ENCODE measurements around the gene FCMR.

Gene FCMR, protein sequence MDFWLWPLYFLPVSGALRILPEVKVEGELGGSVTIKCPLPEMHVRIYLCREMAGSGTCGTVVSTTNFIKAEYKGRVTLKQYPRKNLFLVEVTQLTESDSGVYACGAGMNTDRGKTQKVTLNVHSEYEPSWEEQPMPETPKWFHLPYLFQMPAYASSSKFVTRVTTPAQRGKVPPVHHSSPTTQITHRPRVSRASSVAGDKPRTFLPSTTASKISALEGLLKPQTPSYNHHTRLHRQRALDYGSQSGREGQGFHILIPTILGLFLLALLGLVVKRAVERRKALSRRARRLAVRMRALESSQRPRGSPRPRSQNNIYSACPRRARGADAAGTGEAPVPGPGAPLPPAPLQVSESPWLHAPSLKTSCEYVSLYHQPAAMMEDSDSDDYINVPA

DNA sequence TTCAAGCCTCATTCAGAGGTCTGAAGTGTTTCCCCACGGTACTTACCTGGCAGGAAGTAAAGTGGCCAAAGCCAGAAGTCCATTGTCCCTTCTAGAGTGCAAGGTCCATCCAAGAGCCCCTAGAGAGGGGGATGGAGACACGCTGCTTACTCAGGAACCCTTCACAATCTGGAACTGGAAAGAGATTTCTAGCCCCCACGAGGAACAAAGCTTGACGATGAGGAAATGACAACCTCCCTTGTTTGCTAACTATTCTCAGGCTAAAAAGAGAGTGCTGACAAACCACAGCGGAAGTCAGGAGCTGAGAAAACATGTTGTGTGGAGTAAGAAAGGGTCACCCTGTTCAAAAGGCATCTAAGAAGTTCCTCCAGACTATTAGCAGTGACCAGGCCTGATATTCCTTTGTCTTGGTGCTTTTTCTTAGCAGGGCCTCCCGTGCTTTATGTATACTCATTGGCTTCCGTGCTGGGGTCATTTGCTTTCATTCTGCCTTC, at the start of gene FCMR:
TSS of gene FCMR (minus strand) at position 170 of the 494 bp plus-strand sequence. CDS start at position 83, 87 bp downstream.
- DNase-seq (ENCODE audit: low read depth in 4 of 4, low spot score in 1 of 4): no peak

DNA sequence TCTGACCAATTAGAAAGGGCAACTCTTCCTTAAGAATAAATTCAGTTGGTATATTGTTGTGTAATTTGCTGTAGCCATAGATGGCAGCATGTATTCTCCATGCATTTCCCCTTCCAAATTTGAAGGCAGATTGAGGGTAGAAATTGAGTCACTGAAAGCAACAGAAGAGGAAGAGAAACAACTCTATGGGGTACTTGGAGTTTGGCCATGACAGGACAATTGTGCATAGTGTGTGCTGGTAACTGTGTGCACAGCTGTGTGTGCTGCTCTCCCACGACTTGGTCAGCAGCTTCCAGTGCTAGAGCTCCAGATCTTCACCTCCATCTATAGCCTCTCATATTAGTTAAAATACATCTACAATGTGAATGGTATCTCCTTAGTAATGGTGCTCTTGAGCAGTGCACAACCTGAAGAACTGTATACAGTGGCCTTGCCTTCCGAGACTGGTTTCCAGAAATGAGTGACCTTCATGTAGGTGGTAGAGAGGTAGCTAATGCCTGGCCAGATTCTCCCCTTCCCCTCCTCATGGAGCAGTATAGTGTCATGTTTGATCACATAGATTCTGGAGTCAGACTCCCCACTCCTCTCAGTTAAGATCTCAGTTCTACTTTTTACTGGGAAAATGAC, 49.4 kb upstream of the FCMR start:
- no peak for DNase-seq (ENCODE audit: low read depth in 4 of 4, low spot score in 1 of 4)

DNA sequence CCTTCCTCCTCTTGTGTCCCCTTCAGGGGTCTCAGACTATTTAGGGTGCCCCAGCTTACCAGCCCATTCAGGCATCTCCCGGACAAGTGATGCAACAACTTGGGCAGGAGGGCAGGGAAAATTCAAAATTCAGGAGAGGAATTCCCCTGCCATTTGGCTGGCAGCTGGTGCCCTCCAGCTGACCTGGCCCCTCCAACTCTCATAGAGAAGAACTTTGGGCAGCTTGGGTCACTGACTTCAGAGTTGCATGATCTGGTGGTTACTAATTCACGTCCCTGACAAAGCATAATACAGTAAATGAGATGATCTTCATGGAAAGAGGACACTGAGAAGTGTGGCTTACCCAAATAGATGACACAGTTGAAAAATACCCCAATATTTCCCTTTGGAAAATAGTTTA, 48.7 kb upstream of the FCMR start, which contains the start of gene FCAMR:
TSS of gene FCAMR (minus strand) at position 15 of the 400 bp plus-strand sequence. CDS start 335 bp downstream, outside the sequence.
- no peak for DNase-seq (ENCODE audit: low read depth in 4 of 4, low spot score in 1 of 4)

DNA sequence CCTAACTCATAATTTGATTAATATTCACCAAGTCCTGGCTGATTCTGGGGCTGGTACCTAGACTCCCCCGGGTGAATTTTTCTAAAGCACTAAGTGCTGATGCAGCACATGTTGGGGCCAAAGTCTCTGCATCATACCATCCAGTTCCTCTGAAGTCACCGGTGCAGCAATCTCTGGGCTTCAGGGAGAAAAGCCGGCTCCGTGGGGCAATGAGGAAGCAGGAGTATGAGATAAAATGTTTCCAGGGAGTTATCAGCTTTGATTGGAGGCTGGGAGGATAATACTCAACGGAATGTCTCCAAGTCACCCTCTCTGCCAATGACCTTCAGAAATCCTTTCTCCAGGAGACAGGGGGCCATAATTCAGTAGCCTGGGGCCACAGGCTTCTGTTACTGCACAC, 47.3 kb upstream of the FCMR start:
- DNase-seq (ENCODE audit: low read depth in 4 of 4, low spot score in 1 of 4): no peak

DNA sequence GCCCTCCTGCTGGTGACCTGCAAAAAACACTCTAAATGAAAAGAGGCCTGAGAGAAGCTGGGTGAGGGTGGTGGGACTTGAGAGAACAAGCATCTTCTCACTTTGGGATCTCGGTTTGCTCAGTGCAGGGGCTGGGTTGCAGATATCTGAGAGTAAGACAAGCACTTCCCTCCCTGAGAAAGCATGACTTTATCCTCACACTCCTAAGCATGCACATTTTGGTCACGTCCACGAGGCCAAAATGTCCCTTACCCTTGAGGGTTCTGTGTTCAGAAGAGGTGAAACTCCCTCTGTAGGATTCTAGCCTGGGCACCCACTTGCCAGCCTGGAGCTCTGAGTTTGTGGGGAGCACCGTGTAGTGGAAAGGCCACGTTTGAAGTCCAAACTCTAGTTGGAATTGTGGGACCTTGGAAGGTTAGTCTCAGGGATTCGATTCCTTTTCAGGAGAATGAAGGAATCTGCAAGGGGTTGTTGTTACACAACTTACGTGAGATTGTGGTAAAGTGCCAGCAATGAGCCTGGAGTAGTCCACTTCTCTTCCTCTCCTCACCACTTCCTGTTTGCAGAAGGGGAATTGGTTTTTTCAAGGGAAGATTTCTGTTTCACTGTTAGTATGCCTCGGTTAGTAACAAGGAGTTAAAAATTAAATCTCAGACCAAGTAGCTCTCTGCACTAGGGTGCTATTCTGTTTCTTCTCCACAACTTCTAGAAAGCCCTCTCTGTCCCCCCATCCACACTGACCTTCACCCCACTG, 45.5 kb upstream of the FCMR start:
- DNase-seq (ENCODE audit: low read depth in 4 of 4, low spot score in 1 of 4): no peak

DNA sequence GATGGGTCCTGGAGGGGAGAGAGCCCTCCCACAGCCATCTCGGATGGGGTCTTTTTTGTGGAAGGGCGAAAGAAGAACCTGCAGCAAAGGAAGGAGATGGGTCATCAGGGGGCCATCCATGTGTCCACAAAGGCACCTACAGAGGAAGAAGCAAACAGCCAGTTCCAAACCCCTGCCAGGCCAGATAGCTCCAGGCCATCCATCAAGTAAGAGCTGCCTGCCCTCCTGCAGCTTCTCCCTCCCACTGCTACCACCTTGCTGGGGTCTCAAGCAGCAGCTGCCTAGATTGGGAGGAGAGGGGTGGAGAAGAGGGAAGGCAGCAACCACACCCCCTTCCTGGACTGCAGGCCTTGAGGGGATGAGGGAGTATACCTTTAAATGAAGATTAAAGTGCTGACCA, 44.0 kb upstream of the FCMR start:
- no peak for DNase-seq (ENCODE audit: low read depth in 4 of 4, low spot score in 1 of 4)

DNA sequence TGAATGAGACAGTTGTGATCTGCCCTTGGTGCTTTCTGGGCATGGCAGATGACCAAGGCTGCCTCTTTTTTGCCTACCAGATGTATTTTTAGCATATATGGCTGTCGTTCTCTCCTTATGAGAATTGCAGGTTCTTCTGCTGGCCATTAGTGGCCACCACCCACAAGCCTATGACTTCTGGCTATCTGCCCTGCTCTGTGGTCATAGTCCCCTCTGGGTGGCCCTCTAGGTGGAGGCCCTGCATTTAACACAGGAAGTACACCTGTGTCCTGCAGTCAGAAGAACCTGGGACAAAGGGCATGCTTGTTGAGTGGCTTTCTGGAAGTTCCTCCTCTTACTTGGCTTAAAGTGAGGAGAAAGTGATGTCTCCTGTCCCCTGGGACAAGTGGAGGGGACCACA, 42.0 kb upstream of the FCMR start:
- no peak for DNase-seq (ENCODE audit: low read depth in 4 of 4, low spot score in 1 of 4)

DNA sequence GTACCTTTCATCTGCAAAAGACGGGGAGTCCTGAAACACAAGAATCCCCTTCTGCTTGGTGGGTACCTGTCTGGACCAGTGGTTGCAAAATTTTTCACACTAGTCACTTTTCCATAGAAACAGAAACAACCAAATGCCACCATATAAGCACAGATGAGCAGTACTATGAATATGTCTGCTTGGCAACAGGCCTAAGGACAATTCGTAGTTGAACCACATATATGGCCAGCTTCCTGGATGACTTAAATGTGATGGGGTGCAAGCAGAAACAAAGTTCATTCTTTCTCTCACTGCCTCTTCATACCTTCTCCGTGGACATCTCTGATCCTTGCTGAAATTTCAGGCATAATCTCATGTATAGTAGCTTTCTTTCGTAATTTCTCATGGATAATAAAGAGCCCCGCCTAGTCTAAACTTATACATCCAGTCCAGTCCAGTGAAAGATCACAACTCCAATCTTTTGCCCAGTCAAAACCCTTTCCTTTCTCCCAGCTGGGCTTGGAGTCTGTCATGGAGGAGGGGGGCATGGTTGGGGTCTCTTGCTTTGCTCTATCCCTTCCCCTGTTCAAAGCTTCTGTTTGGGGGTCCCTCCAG, 41.5 kb upstream of the FCMR start:
- no peak for DNase-seq (ENCODE audit: low read depth in 4 of 4, low spot score in 1 of 4)

DNA sequence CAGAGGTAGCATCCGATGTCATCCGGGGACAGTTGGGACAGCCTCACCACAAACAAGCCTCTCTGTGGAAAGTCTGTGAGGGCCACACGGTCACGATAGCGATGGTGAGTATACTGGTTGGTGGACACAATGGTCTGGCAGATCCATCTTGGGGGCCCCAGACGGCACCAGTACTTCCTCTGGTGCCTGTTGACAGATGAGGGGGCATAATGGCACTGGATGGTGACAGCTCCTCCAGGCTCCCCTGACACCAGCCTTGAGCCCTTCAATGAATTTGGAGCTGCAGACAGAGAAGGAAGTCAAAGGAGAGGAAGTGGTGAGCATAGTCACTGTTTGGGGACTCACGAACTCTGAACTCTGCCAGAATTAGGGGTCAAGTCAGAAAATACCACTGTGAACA, 40.5 kb upstream of the FCMR start:
- DNase-seq (ENCODE audit: low read depth in 4 of 4, low spot score in 1 of 4): no peak

DNA sequence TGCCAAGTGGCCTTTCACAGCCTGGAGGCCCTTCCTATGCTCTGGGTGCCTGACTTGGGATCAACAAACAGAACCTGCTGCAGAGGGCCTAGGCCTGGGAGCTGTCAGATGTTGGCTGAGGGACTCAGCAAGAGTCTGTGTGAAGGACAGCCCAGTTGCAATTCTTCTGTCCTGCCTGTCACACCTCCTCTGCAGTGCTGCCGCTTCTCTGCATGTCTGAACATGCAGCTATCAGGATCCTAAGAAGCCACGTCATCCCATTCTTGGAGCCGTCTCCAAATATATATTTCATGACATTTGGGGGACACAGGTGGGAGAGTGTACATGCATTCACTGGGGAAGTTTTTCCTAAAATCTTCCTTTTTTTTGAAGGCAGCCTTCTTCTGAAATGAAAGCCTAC, 39.9 kb upstream of the FCMR start:
- DNase-seq (ENCODE audit: low read depth in 4 of 4, low spot score in 1 of 4): no peak

DNA sequence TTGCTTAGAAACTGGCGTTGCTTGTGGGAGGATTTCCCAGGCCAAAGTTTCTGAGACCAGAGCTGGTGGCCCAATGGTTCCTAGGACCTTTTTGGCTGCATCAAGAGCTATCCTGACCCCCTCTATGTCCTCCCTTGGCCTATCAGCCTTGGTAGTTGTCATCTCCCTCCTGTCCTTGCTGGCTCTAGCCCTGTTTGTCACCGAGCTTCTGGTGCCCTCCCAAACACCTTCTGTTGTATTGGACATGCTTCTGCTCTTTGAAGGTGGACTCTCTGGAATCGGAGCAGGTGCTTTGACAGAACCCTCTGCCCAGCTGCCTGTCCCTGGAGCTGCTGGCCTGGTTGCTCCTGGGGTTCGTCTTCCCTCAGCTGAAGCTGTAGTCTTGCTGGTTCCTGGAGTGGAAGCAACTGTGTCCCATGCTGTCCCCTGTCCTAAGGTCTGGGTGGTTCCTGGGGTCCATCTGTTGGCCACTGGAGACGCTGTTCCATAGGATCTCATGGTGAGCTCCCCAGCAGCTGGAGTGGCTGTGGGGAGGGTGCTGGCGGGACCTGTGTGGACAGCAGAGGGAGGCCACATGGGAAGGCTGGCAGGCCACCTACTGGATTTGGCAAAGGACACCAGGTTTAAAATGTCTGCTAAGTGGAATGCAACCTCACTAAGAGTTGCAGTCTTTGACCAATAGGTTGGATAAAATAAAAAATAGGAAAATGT, 39.1 kb upstream of the FCMR start:
- DNase-seq (ENCODE audit: low read depth in 4 of 4, low spot score in 1 of 4): no peak

DNA sequence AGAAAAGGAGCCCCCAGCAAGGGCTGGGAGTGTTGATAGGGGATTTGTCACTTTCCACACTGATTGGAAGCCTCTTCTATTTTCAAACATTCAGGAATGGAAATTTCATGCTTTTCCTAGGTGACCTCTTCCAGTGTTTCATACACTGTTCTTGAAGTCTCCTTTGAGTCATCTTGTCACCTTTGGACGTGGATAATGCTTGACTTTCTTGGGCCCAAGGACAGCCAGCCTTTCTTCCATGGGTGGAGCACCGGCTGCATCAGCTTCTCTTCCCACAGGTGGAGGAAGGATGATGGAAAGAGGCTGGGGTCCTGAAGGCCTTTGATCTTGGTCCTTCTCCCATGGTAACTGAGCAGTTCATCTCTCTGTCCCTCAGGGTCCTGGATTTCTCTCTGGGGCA, 36.4 kb upstream of the FCMR start:
- DNase-seq (ENCODE audit: low read depth in 4 of 4, low spot score in 1 of 4): no peak

DNA sequence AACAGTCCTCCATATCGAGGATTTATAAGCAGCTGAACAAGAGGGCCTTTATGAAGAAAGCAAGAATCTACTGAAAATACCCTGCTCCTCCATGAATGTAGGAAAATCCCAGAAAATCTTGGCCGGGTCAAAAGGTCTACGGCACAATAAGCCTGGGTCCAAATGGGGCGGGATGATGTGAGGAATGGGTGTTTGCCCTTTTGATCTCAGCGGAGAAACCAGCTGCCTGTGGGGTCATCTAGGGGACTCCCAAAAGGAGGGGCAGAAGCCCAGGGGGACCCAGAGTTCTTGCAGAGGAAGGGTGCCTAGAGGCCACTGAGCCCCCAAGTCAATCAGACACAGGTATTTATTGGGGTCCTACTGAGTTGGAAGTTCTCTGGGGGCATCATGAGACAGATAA, 35.9 kb upstream of the FCMR start:
- DNase-seq (ENCODE audit: low read depth in 4 of 4, low spot score in 1 of 4): no peak

DNA sequence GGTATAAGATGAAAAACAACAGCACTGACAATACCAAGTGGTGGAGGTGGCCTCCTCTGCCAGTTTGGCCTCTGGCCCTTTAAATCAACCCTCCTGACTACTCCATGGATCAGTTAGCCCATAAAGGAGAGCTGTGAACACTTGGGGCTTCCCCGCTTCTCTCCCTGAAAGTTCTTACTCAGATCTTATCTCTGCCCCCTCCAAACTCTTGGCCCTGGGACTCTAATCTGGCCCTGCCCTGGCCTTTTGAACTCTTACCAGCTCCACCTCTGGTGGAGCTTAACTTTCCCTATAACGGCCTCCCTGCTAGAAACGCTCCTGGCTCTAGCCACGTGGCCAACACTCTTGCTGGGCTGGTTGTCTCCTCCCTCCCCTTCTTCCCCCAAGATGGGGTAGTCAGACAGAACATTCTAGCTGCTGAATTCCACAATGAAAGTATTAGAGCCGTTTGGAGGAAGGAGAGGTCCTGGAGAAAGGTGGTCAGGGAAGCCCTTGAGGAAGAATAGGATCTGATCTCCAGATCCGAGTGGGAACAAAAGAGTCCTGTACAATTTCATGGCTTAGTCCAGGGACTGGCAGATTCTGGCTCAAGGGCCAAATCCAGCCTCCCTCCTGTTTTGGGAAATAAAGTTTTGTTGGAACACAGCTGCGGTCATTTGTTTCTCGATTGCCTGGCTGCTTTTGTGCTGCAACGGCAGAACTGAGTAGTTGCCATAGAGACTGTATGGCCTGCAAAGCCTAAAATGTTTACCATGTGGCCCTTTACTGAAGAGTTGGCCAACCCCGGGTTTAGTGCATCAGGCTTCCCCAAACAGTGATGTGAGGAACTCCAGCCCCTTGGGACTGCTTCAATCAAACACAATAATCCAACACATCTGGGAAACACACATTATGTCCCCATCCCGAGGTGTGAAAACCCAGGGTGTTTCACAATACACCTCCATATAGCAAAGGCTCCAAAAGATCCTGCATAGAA, 34.0 kb upstream of the FCMR start:
- peak in 1 of 4 experiments; percentile 17 for DNase-seq (ENCODE audit: low read depth in 4 of 4, low spot score in 1 of 4)

DNA sequence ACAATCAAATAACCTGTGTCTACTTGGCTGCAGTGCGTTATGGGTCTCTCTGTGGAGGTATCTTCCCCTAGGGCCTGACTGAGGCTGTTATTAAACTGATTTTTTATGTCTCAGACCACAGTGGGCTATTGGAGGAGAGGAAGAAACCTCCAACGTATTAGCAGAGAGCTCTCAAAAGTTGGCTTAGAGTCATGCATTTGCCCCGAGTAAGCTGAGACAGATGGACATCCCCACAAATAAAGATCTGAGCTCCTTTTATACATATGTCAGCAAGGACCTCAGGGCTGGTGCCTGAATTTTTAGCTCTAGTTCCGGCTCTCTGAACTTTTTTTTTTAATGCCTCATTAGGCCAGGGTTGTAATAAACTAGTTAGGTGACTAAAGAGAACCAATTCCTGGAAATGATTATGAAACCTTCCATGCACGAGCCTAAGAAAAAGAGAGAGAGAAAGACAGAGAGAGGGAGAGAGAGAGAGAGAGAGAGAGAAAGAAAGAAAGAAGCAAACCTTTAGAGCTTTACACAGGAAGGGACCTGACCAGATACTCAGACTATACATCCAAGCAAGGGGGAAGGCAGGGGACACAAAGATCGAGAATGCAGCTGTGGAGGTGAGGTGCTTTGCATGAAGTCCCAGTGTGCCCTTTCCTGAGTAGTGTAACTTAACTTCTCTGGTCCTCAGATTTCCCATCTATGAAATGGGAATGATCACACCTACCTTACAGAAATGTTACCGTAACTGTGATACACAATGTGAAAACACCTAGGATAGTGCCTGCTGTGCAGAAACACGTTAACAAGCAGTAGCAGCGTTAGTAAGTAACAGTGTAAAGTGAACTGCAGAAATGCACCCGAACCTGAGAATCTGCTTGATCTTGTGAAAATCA, 33.0 kb upstream of the FCMR start:
- DNase-seq (ENCODE audit: low read depth in 4 of 4, low spot score in 1 of 4): no peak

DNA sequence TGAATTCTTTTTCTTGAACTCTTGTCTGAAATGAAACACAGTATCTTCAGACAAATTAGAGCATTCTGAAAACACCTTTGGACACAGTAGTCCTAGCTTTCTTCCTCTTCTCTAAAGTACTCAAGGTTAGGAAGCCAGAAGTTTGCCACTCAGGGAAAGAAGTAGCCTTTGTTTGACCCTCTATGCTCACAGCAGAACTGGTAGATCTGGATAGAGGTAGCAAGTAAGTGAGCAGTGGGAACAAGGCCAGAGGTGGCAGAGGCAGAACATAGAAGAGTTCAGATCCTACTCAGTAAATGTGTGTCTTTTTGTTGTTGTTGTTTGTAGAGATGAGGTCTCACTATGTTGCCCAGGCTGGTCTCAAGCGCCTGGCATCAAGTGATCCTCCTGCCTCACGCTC, 31.9 kb upstream of the FCMR start:
- no peak for DNase-seq (ENCODE audit: low read depth in 4 of 4, low spot score in 1 of 4)

DNA sequence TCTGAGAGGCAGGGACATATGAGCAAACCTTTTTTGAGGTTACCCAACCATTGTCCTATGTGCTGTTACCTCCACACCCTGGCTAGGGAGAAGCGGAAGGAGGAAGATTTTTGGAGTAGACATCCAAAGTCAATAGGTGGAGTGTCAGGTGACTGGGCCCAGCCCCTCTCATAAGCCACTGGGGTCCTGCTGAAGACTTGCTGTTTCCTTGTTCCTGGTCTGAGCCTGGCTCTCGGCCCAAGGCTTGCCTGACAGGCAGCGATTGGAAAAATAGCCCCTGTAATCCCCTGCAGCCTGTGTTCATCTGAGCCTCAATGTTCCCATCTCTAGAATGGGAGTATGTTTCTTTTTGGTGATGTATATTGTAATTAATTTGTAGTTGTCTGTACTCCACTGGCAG, 31.4 kb upstream of the FCMR start:
- DNase-seq (ENCODE audit: low read depth in 4 of 4, low spot score in 1 of 4): no peak

DNA sequence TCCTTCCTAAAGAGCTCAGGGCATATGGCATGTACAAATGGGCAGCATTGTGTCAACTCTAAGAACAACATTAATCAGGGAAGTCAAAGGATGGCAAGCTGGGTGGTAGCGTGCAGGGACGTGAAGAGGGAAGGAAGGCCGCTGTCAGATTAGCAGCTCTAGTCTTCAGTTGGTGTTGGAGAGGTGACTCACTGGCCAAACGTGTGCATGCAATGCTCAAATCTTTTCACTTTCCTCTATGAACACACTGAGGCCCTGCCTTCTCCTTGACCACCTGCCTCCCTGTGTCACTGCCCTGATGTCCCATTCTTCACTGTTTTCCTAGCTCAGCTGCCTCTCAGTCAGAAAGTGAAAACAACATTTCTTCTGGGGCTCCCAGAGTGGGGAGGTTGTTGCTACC, 30.4 kb upstream of the FCMR start:
- DNase-seq (ENCODE audit: low read depth in 4 of 4, low spot score in 1 of 4): no peak
